Spleen (tissue), 7 donors: ENCODE data around the gene PDLIM5.

Experiments used
- POLR2AphosphoS5 ChIP-seq, 3 donors: sonication (generic); formaldehyde crosslinking; IDR thresholded peaks; one replicate each; pipeline ENCODE4 v1.5.1; 2017; ENCODE audit warnings: antibody characterized with exemption in 3 of 3
- TF ChIP-seq, protein P1 (sequence below), 11 experiments: fragments of 200-600 bp in 7 of 11; fragments of 450-650 bp in 4 of 11; sonication (generic) in 4 of 11; IDR thresholded peaks in 8 of 11; conservative IDR thresholded peaks in 3 of 11; 1 replicate in 7 of 11; 2 replicates in 4 of 11; pipeline versions ENCODE4 v1.4.0 to v1.8.0; 2016 to 2021; ENCODE audit warnings: antibody characterized with exemption in 11 of 11, inconsistent platforms in 4 of 11, mild to moderate bottlenecking in 1 of 11
- donor health status: DM: no; HTN: no; CAD: no; lungs with moderate emphysema.
- donor health status: DM: no; HTN: no; CAD: no.
- donor health status: DM: no; HTN: no; CAD: no.

DNA sequence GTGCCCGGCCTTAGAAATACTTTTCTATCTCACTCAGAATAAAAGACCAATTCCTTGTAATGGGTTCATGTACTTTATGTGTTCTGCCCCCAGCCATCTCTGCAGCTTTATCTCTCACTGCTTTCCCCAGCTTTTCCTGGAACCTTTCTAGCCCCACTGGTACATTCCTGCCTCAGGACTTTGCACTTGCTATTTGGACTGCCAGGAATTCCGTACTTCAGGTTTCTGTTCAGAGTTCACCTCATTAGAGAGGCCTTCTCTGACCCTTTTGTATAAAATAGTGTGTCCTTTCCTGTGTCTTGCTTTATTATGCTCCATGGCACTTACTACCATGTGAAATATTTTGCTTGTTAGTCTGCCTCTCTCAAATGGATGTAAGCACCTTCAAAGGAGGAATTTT, 112.5 kb downstream of the PDLIM5 start:
- TF ChIP-seq, protein P1, sequence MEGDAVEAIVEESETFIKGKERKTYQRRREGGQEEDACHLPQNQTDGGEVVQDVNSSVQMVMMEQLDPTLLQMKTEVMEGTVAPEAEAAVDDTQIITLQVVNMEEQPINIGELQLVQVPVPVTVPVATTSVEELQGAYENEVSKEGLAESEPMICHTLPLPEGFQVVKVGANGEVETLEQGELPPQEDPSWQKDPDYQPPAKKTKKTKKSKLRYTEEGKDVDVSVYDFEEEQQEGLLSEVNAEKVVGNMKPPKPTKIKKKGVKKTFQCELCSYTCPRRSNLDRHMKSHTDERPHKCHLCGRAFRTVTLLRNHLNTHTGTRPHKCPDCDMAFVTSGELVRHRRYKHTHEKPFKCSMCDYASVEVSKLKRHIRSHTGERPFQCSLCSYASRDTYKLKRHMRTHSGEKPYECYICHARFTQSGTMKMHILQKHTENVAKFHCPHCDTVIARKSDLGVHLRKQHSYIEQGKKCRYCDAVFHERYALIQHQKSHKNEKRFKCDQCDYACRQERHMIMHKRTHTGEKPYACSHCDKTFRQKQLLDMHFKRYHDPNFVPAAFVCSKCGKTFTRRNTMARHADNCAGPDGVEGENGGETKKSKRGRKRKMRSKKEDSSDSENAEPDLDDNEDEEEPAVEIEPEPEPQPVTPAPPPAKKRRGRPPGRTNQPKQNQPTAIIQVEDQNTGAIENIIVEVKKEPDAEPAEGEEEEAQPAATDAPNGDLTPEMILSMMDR (IDR thresholded peaks at IDR 0.05 in 8 of 11, conservative IDR thresholded peaks at IDR 0.05 in 3 of 11): no peak
- no peak for TF ChIP-seq POLR2AphosphoS5 (IDR thresholded peaks at IDR 0.05)
